NT2/D1 (cell line): Measurements from ENCODE around the gene NELL1.

Experiments used
- SUZ12 ChIP-seq: IDR thresholded peaks from 2 replicates; pipeline ENCODE4 v1.6.1; 2011; ENCODE audit not compliant: insufficient read length, insufficient read depth; ENCODE audit errors: extremely low read depth
- YY1 ChIP-seq: IDR thresholded peaks from 2 replicates; pipeline ENCODE4 v1.6.1; 2011; ENCODE audit not compliant: insufficient read length, insufficient read depth
- ZNF274 ChIP-seq: IDR thresholded peaks from 2 replicates; pipeline ENCODE4 v1.6.1; 2011; ENCODE audit warnings: mild to moderate bottlenecking, low read depth, low read length

DNA sequence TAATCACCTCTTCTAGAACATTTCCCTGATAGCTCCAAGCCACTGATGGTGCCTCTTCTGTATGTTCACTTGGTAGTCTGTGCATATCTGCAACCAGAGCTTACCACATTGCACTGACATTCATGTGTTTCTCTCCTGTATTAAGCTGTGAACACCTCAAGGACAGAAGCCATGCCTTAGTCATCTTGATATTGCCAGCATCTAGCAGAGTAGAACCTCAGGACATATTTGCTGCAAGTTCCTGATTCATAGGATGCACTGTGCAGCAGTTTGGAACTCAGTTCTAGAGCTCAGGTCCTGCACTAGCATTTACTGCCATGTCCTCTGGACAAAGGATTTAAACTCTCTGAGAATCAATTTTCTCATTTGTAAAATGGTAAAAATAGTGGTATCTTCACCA is 801.1 kb downstream of the NELL1 start:
- TF ChIP-seq YY1 (no peak), SUZ12 (no peak), ZNF274 (no peak)
